K562 (cell line): ENCODE data around the gene CCDC82. TPM values are rescaled to one million over a fixed set of nuclear protein-coding genes. Genes with fewer than 3 reads are reported as not detected.

Experiments used
- CEBPG ChIP-seq, 3 experiments: fragments of 200-800 bp in 1 of 3; sonication (Bioruptor generic) in 1 of 3; sonication (generic) in 1 of 3; formaldehyde crosslinking in 1 of 3; IDR thresholded peaks in 2 of 3; conservative IDR thresholded peaks in 1 of 3; 2 replicates each; pipeline versions ENCODE4 v1.6.1 to v1.8.0; 2016 to 2022; ENCODE audit warnings: missing compliant biosample characterization in 2 of 3, missing genetic modification characterization in 2 of 3, mild to moderate bottlenecking in 1 of 3, missing genetic modification reagents in 1 of 3
- FOXK1 ChIP-seq: sonication (generic); formaldehyde crosslinking; IDR thresholded peaks from 2 replicates; pipeline ENCODE4 v1.8.0; 2022; ENCODE audit warnings: missing genetic modification reagents, mild to moderate bottlenecking, borderline replicate concordance
- GABPA ChIP-seq: fragments of 200-800 bp; sonication (Bioruptor generic); conservative IDR thresholded peaks from 2 replicates; pipeline ENCODE4 v1.6.1; 2016; ENCODE audit warnings: low read depth, missing genetic modification characterization, missing compliant biosample characterization
- HEY1 ChIP-seq: fragments of 250-450 bp; sonication (Bioruptor Pico); IDR thresholded peaks from 2 replicates; pipeline ENCODE4 v1.5.0; 2020; ENCODE audit warnings: mild to moderate bottlenecking, moderate library complexity, borderline replicate concordance
- HLTF ChIP-seq: fragments of 450-650 bp; IDR thresholded peaks from 2 replicates; pipeline ENCODE4 v1.6.1; 2016
- HNRNPH1 ChIP-seq: fragments of 200-400 bp; formaldehyde crosslinking; optimal IDR thresholded peaks from 2 replicates; pipeline ENCODE3; 2017; ENCODE audit warnings: low read depth, mild to moderate bottlenecking, low read length, moderate library complexity
- JUND ChIP-seq, 2 experiments: IDR thresholded peaks; 2 replicates in 1 of 2; 3 replicates in 1 of 2; pipeline ENCODE4 v1.6.1; 2011; ENCODE audit warnings: borderline replicate concordance in 2 of 2, low read depth in 2 of 2, low read length in 2 of 2, improper control_type of control experiment in 1 of 2, missing biosample characterization in 1 of 2, missing genetic modification characterization in 1 of 2, missing genetic modification reagents in 1 of 2
- KDM1A ChIP-seq, 2 experiments: fragments of 450-650 bp; IDR thresholded peaks; 2 replicates each; pipeline ENCODE4 v1.6.1; 2016; ENCODE audit warnings: mild to moderate bottlenecking in 2 of 2
- MCM5 ChIP-seq: fragments of 450-650 bp; IDR thresholded peaks from 2 replicates; pipeline ENCODE4 v1.6.1; 2016; ENCODE audit warnings: low read depth
- MEF2D ChIP-seq: conservative IDR thresholded peaks from 2 replicates; pipeline ENCODE4 v1.6.1; 2016; ENCODE audit warnings: low read depth, missing genetic modification characterization, missing compliant biosample characterization
- NRF1 ChIP-seq, 2 experiments: fragments of 450-650 bp; IDR thresholded peaks in 1 of 2; conservative IDR thresholded peaks in 1 of 2; 2 replicates each; pipeline ENCODE4 v1.6.1; 2014; ENCODE audit warnings: mild to moderate bottlenecking in 2 of 2
- PML ChIP-seq: IDR thresholded peaks from 2 replicates; pipeline ENCODE4 v1.6.1; 2012; ENCODE audit warnings: low read length, inconsistent platforms
- SMAD4 ChIP-seq: fragments of 250-450 bp; sonication (Bioruptor Pico); conservative IDR thresholded peaks from 2 replicates; pipeline ENCODE4 v1.8.0; 2021; ENCODE audit warnings: inconsistent platforms, mild to moderate bottlenecking, moderate library complexity
- SMARCA4 ChIP-seq: fragments of 450-650 bp; IDR thresholded peaks from 2 replicates; pipeline ENCODE4 v1.6.1; 2016
- TCFL5 ChIP-seq: fragments of 250-450 bp; sonication (Bioruptor Pico); conservative IDR thresholded peaks from 2 replicates; pipeline ENCODE4 v1.6.1; 2021; ENCODE audit warnings: mild to moderate bottlenecking, moderate library complexity, matching md5 sums
- TEAD1 ChIP-seq, 2 experiments: fragments of 450-650 bp in 1 of 2; sonication (generic) in 1 of 2; formaldehyde crosslinking; IDR thresholded peaks; 2 replicates each; pipeline versions ENCODE4 v1.4.0 to v1.8.0; 2020 to 2022; ENCODE audit warnings: mild to moderate bottlenecking in 2 of 2, missing genetic modification reagents in 1 of 2
- TRIM28 ChIP-seq: fragments of 450-650 bp; IDR thresholded peaks from 2 replicates; pipeline ENCODE4 v1.6.1; 2017
- ZNF224 ChIP-seq: sonication (generic); formaldehyde crosslinking; IDR thresholded peaks from 2 replicates; pipeline ENCODE4 v1.8.0; 2022; ENCODE audit warnings: mild to moderate bottlenecking, missing genetic modification reagents
- ZNF253 ChIP-seq: fragments of 250-450 bp; sonication (Bioruptor Pico); conservative IDR thresholded peaks from 2 replicates; pipeline ENCODE4 v1.6.1; 2021; ENCODE audit warnings: mild to moderate bottlenecking
- ZNF785 ChIP-seq: fragments of 250-450 bp; sonication (Bioruptor Pico); IDR thresholded peaks from 2 replicates; pipeline ENCODE4 v1.4.0; 2020; ENCODE audit warnings: mild to moderate bottlenecking
- polyA plus RNA-seq, 8 experiments: library from polyadenylated mRNA; depleted of rRNA in 4 of 8; stranded (reverse) in 5 of 8; unstranded in 3 of 8; fragments of >200 nt; fragmentation: Nextera tagmentation in 2 of 8; fragmentation: Illumina TruSeq in 1 of 8; extraction: Ambion mirVana in 2 of 8; extraction: Trizol in 1 of 8; gene quantifications; 2 replicates each; pipeline versions ENCODE4 v1.2.1 to v1.2.3, GENCODE V29; 2011 to 2014; ENCODE audit warnings: inconsistent platforms in 1 of 8, missing spikeins in 1 of 8
- total RNA-seq, 7 experiments: library from RNA; depleted of rRNA in 6 of 7; stranded (reverse); fragments of >200 nt in 6 of 7; fragmentation: Illumina TruSeq in 2 of 7; extraction: Trizol in 2 of 7; gene quantifications; 2 replicates each; pipeline versions ENCODE4 v1.2.1 to v1.2.3, GENCODE V29; 2011 to 2021; ENCODE audit warnings: low replicate concordance in 1 of 7
- TF ChIP-seq, protein P1 (sequence below): sonication (generic); formaldehyde crosslinking; IDR thresholded peaks from 2 replicates; pipeline ENCODE4 v1.8.0; 2022; ENCODE audit warnings: mild to moderate bottlenecking, missing genetic modification reagents
- TF ChIP-seq, protein P2 (sequence below), 2 experiments: fragments of 450-650 bp in 1 of 2; sonication (generic) in 1 of 2; formaldehyde crosslinking; conservative IDR thresholded peaks; 2 replicates each; pipeline versions ENCODE4 v1.4.0 to v1.8.1; 2020 to 2022; ENCODE audit warnings: mild to moderate bottlenecking in 1 of 2, missing genetic modification reagents in 1 of 2
- TF ChIP-seq, protein P3 (sequence below): fragments of 250-450 bp; sonication (Bioruptor Pico); IDR thresholded peaks from 2 replicates; pipeline ENCODE4 v1.4.0; 2020; ENCODE audit warnings: borderline replicate concordance
- TF ChIP-seq, protein P4 (sequence below): sonication (generic); formaldehyde crosslinking; IDR thresholded peaks from 2 replicates; pipeline ENCODE4 v1.9.0; 2022; ENCODE audit warnings: mild to moderate bottlenecking, missing genetic modification reagents

CCDC82 gene
- total and polyA plus RNA-seq, 9 of the 15 experiments (the other 6 are each of a cell fraction or from before 2014, with no cell fraction given), result 12.5 to 51.3 (median 24.5) TPM

DNA sequence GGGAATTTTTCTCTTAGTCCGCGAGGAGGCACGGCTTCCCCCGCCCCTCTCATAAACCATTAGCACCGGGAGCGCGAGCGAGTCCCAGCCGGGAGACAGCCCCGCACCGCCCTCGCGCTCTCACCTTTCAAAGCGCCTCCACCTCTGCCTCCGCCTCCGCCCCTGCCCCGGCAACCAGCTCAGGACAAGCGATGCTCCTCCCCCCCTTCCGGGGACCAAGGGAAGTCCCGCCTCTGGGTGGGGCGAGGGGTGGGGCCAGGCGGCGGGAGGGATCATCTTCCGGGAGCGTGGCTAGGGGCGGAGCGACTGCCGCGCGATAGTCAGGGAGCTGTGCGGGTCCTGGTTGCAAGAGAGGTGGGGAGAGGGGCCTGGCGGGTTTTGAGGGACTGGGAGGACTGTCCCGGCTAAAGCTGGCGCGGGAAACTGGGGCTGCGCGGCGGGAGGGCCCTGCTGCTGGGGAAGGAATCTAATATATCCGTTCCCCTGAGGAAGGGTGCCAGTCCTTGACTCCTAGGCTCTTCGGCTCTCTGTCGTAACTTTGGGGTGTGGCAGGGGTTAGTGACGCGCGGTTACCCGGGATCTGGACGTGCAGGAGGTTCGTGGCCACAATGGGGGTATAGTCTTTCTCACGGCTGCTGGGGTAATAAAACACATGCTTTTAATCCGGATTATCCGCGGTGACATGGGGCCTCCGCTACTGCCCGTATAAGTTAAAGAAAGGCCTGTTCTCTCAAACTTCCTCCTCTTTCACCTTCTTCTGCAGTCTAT lies at the start of gene CCDC82, which contains the start of gene JRKL (continued):
- TF ChIP-seq, protein P1, sequence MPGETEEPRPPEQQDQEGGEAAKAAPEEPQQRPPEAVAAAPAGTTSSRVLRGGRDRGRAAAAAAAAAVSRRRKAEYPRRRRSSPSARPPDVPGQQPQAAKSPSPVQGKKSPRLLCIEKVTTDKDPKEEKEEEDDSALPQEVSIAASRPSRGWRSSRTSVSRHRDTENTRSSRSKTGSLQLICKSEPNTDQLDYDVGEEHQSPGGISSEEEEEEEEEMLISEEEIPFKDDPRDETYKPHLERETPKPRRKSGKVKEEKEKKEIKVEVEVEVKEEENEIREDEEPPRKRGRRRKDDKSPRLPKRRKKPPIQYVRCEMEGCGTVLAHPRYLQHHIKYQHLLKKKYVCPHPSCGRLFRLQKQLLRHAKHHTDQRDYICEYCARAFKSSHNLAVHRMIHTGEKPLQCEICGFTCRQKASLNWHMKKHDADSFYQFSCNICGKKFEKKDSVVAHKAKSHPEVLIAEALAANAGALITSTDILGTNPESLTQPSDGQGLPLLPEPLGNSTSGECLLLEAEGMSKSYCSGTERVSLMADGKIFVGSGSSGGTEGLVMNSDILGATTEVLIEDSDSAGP (CRISPR knock-in tag), result 0 out of 2 replicates have a peak, but pooled peaks have one; percentile 43
- TF ChIP-seq KDM1A (IDR thresholded peaks at IDR 0.05), result no peak
- peak; percentile 75 for TF ChIP-seq PML
- no peak for TF ChIP-seq ZNF253 (CRISPR knock-in tag)
- 0 out of 4 replicates have a peak, but pooled peaks of 1 of the 2 experiments have one; percentile 0 for TF ChIP-seq TEAD1 (CRISPR knock-in tag; IDR thresholded peaks at IDR 0.05)
- TF ChIP-seq HEY1 (CRISPR knock-in tag), result no peak
- no peak for TF ChIP-seq MCM5
- TF ChIP-seq SMAD4 (CRISPR knock-in tag), result 0 out of 2 replicates have a peak, but pooled peaks have one; percentile 19
- TF ChIP-seq ZNF785 (CRISPR knock-in tag), result no peak
- TF ChIP-seq GABPA (tag), result peak; percentile 93
- TF ChIP-seq TRIM28, result peak; percentile 90
- TF ChIP-seq TCFL5 (CRISPR knock-in tag), result no peak
- 0 out of 2 replicates have a peak, but pooled peaks have one; percentile 69 for TF ChIP-seq ZNF224 (CRISPR knock-in tag)
- TF ChIP-seq HNRNPH1, result no peak
- TF ChIP-seq, protein P2, sequence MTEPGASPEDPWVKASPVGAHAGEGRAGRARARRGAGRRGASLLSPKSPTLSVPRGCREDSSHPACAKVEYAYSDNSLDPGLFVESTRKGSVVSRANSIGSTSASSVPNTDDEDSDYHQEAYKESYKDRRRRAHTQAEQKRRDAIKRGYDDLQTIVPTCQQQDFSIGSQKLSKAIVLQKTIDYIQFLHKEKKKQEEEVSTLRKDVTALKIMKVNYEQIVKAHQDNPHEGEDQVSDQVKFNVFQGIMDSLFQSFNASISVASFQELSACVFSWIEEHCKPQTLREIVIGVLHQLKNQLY (CRISPR knock-in tag; conservative IDR thresholded peaks at IDR 0.05), result no peak
- TF ChIP-seq MEF2D (tag), result no peak
- TF ChIP-seq HLTF, result no peak
- peak; percentile 59; the same call in 1 of the 2 replicates for TF ChIP-seq CEBPG (CRISPR knock-in tag; IDR thresholded peaks at IDR 0.05)
- peak; percentile 61 to 79; a peak in 3 of 4 replicates for TF ChIP-seq CEBPG (tag; conservative IDR thresholded peaks at IDR 0.05 in 1 of 2, IDR thresholded peaks at IDR 0.05 in 1 of 2)
- peak; percentile 55 to 58 for TF ChIP-seq NRF1 (conservative IDR thresholded peaks at IDR 0.05 in 1 of 2, IDR thresholded peaks at IDR 0.05 in 1 of 2)
- TF ChIP-seq JUND (IDR thresholded peaks at IDR 0.05; ENCODE audit: borderline replicate concordance, low read depth, low read length), result no peak; the same call in 1 of the 2 replicates
- TF ChIP-seq JUND (tag; IDR thresholded peaks at IDR 0.05; ENCODE audit: borderline replicate concordance, low read depth, low read length), result no peak; the same call in 2 of the 3 replicates
- no peak for TF ChIP-seq SMARCA4
- TF ChIP-seq, protein P3, sequence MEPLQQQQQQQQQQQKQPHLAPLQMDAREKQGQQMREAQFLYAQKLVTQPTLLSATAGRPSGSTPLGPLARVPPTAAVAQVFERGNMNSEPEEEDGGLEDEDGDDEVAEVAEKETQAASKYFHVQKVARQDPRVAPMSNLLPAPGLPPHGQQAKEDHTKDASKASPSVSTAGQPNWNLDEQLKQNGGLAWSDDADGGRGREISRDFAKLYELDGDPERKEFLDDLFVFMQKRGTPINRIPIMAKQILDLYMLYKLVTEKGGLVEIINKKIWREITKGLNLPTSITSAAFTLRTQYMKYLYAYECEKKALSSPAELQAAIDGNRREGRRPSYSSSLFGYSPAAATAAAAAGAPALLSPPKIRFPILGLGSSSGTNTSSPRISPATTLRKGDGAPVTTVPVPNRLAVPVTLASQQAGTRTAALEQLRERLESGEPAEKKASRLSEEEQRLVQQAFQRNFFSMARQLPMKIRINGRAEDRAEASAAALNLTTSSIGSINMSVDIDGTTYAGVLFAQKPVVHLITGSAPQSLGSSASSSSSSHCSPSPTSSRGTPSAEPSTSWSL (CRISPR knock-in tag), result no peak
- TF ChIP-seq, protein P4, sequence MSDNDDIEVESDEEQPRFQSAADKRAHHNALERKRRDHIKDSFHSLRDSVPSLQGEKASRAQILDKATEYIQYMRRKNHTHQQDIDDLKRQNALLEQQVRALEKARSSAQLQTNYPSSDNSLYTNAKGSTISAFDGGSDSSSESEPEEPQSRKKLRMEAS (CRISPR knock-in tag), result peak; percentile 67
- peak; percentile 86; the same call in 1 of the 2 replicates for TF ChIP-seq FOXK1 (CRISPR knock-in tag)
